Colonic mucosa (tissue), 4 donors: ENCODE data around the gene PTOV1. TPM values are rescaled to one million over a fixed set of nuclear protein-coding genes. Genes with fewer than 3 reads are reported as not detected.

Source experiments
- DNase-seq: peaks from one replicate; pipeline ENCODE4 v3.0.0-alpha.2; 2020
- H3K27ac ChIP-seq: fragments of 200-600 bp; one replicate; pipeline ENCODE4 v1.8.0; 2021
- H3K27me3 ChIP-seq: fragments of 200-600 bp; one replicate; pipeline ENCODE4 v1.8.0; 2021
- H3K36me3 ChIP-seq: fragments of 200-600 bp; one replicate; pipeline ENCODE4 v1.8.0; 2021
- H3K4me1 ChIP-seq: fragments of 200-600 bp; one replicate; pipeline ENCODE4 v1.8.0; 2021; ENCODE audit warnings: mild to moderate bottlenecking
- H3K4me3 ChIP-seq: fragments of 200-600 bp; one replicate; pipeline ENCODE4 v1.8.0; 2021
- H3K9ac ChIP-seq, 2 donors: one replicate each; pipeline ENCODE4 v1.7.0; 2013; ENCODE audit warnings: control low read depth in 2 of 2, low read depth in 2 of 2, low read length in 2 of 2
- H3K9me3 ChIP-seq: fragments of 200-600 bp; one replicate; pipeline ENCODE4 v1.8.0; 2021
- CTCF ChIP-seq: fragments of 200-600 bp; IDR thresholded peaks from one replicate; pipeline ENCODE4 v1.8.0; 2022; ENCODE audit warnings: antibody characterized with exemption, mild to moderate bottlenecking
- intact Hi-C: fragments of 100-400 bp; cut with DNase I; formaldehyde crosslinking; loops from one replicate; pipeline ENCODE4 v1.14.1; 2022
- total RNA-seq, 2 donors: library from RNA; stranded (reverse); fragmentation: NEBNext Ultra II Directional in 1 of 2; extraction: Animal tissue kit (Norgen Biotek cat#: 25700) in 1 of 2; gene quantifications; one replicate each; pipeline ENCODE4 v1.2.1, GENCODE V29; 2021
- donor health status: healthy.
- donor health status: DM: no; HTN: no; CAD: no.
- donor health status: DM: no; HTN: no; CAD: no.

Gene PTOV1
- total RNA-seq, 2 donors from 2014 or later = 109 to 128 TPM

DNA sequence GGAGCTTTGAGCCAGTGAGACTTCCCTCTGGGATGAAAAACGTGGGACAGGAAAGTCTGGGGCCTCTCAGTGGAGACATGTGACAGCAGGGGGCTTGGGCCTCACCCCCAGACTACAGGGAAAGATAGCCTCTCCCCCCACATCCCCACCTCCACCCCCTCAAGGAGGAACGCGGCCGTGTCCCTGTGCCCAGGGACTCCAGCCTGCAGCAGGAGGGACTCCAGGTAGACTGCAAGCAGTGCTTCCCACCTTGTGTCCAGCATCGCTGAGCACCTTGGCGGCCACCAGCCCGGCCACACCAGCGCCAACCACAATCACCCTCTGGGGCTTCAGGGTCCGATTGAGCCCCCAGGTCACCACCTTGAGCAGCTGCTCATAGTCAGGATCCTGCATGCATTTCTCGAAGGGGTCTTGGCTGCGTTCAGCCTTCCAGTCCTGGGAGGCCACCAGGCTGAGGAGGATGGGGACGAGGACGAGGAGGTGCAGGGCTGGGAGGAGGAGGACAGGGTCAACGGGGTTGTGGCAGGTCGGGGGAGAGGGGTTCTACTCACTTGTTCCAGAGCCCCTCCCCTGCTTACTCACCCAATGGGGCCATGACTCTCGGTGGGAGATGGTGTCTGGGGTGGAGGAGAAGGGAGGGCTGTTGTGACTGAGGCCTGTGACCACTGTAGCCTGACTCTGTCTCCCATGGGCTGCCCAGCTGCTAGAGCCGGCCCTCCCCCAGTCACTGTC is 44.8 kb downstream of the PTOV1 start:
- Histone ChIP-seq H3K4me1 (no peaks in the 10 kb centered on the region), H3K9me3 (no peaks in the 10 kb centered on the region), H3K4me3 (no peak overlapping the region), H3K27ac (no peak overlapping the region), H3K36me3 (no peaks in the 10 kb centered on the region), H3K27me3 (no peaks in the 10 kb centered on the region), H3K9ac (peak overlapping the region in 1 of 2 donors; percentile 12)
- no peak for TF ChIP-seq CTCF
- no peak for DNase-seq
- intact Hi-C loops = no loop called here

- intact Hi-C loops = no loop called here
- Histone ChIP-seq H3K27ac (peak within 1 kb of the TSS; percentile 37), H3K4me3 (no peak within 1 kb of the TSS), H3K9ac (peak within 1 kb of the TSS in 1 of 2 donors; percentile 55), H3K36me3 (no peaks in the 10 kb centered on the region), H3K27me3 (no peaks in the 10 kb centered on the region), H3K4me1 (no peaks in the 10 kb centered on the region), H3K9me3 (no peaks in the 10 kb centered on the region)
- no peak for TF ChIP-seq CTCF
- DNase-seq = no peak
These were observed 46.1 kb downstream of the PTOV1 start, which contains the start of gene IL4I1 for GRCh38 chr19:49896863-49897621. Gene IL4I1, minus strand, starts transcription at chr19:49896887. Its CDS starts 727 bp downstream, at chr19:49896160.

DNA sequence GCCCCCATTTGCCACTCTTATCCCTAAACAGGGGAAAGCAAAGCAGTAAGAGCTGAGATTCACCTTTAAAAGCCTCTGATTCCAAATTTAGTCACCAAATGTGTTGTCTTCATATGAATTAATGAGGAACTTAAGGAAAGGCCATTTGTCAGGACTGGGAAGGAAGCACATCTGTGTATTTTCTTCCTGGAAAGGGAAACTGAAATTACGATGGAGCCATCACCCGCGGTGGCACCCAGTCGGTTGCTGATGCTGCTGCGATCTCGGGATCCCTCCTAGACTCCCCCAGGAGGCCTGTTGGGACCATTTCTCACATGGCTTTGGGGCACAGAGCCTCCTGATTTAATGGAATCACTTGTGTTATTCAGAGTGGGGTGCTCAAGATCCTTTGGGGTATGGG is 53.2 kb downstream of the PTOV1 start:
- no peak overlapping the region for H3K4me3 ChIP-seq
- no peak for DNase-seq
- H3K36me3 ChIP-seq = peaks cover 6% of the 10 kb centered on the region
- intact Hi-C loops = no loop called here
- H3K9me3 ChIP-seq = no peaks in the 10 kb centered on the region
- no peaks in the 10 kb centered on the region for H3K4me1 ChIP-seq
- no peak overlapping the region for H3K27ac ChIP-seq
- H3K9ac ChIP-seq = no peak overlapping the region
- no peaks in the 10 kb centered on the region for H3K27me3 ChIP-seq
- no peak for TF ChIP-seq CTCF

DNA sequence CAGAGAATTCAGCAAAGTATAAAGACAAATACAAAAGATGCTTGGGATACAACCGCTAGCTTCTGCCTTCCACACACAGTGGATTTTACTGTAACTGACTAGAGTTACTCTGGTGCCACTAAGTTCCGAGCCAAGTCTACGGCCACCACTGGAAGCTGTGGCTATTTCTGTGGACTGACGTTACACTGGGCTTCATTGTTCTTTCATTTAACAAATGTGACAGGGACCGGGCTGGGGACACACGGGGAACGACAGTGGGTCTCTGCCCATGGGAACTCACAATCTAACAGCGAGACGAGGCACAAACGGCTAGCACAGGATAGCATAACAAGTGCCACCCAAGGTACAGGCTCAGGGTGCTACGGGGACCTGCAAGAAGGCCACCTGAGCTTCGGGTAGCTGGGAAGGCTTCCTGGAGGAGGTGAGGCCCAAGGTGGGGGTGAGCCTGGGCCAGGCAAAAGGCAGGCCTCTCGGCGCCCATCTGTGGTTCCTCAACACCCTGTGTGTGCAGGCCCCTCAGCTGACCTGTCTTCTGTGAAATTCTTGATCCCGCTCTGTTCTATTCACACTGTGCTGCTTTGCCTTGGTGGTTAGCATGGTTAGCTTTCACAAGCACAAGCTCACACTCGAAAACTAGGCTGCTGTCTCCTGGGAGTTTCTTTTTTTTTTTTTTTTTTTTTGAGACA is 56.1 kb downstream of the PTOV1 start:
- Histone ChIP-seq H3K36me3 (peaks cover 6% of the 10 kb centered on the region), H3K4me3 (no peak overlapping the region), H3K27me3 (no peaks in the 10 kb centered on the region), H3K4me1 (no peaks in the 10 kb centered on the region), H3K27ac (no peak overlapping the region), H3K9me3 (no peaks in the 10 kb centered on the region), H3K9ac (no peak overlapping the region)
- DNase-seq = no peak
- intact Hi-C loops = no loop called here
- TF ChIP-seq CTCF = no peak

DNA sequence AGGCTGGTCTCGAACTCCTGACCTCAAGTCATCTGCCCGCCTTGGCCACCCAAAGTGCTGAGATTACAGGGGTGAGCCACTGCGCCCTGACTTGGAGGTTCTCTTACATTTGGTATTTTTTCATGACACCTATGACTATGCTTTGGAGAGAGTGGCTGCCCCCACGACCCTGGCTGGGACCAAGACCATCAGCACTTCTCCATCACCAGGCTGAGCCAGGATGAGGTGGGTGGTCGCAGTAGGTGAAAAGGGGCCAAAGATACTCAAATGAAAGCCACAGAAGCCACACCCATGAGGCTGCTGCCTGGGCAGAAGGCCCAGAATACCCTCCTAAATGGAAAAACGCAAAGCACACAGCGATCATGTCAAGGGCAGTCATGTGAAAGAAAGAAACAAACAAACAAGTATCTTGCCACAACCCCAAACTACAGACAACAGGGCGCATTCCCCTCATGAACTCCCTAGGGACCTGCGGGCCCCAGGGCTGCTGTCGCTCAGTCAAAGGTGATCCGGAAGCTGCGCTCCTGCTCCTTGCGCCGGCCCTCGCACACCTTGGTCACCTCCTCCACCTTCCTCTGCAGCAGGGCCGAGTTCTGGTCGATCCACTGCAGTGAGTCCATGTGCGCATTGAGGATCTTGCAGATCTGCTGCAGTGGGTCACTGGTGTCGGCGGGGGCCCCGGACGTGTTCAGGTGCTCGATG is 56.9 kb downstream of the PTOV1 start:
- intact Hi-C loops = no loop called here
- no peak overlapping the region for H3K4me3 ChIP-seq

More for the DNA sequence above, 56.9 kb downstream of the PTOV1 start:
- Histone ChIP-seq H3K27ac (no peak overlapping the region), H3K36me3 (peaks cover 6% of the 10 kb centered on the region), H3K9me3 (no peaks in the 10 kb centered on the region), H3K9ac (no peak overlapping the region), H3K27me3 (no peaks in the 10 kb centered on the region), H3K4me1 (no peaks in the 10 kb centered on the region)
- TF ChIP-seq CTCF = no peak
- no peak for DNase-seq
